HepG2 (cell line): ENCODE data around the gene SMOC1. TPM values are rescaled to one million over a fixed set of nuclear protein-coding genes. Genes with fewer than 3 reads are reported as not detected.

ENCODE experiments used
- ATAC-seq: fragments of 200-7000 bp; cut with Tn5 transposase; 3 replicates; pipeline ENCODE4 v1.9.1; 2020; ENCODE audit warnings: mild to moderate bottlenecking, moderate library complexity
- BruUV-seq: library from RNA; stranded (reverse); fragments of 400-500 nt; replicated peaks from 2 replicates; lab custom pipeline; 2021; lab: Mats Ljungman, UMichigan
- CTCF ChIA-PET: fragments of 300-600 bp; formaldehyde crosslinking; extraction: SDS; loops from one replicate; lab custom pipeline; 2021; ENCODE audit warnings: low total read pairs, inconsistent platforms, low intra/inter-chr PET ratio; lab: Yijun Ruan, JAX
- POLR2A ChIA-PET: fragments of 350-600 bp; sonication (Branson Sonifier 250); formaldehyde crosslinking; loops from one replicate; lab custom pipeline; 2020; ENCODE audit warnings: antibody characterized with exemption, inconsistent platforms; lab: Yijun Ruan, JAX
- DNase-seq: peaks from one replicate; pipeline ENCODE4 v3.0.0-alpha.2; 2015; ENCODE audit warnings: low spot score
- FAIRE-seq: peaks from 3 replicates; lab custom pipeline; 2011; peaks lifted over from hg19 to GRCh38; lab: Jason Lieb, UNC
- H2AFZ ChIP-seq: one replicate; pipeline ENCODE4 v1.6.1; 2011; ENCODE audit warnings: low read length, inconsistent platforms
- H3K27ac ChIP-seq: fragments of 300-600 bp; 3 replicates; pipeline ENCODE4 v1.8.0; 2011; ENCODE audit warnings: mixed run types, mild to moderate bottlenecking, mixed read lengths, low read length, inconsistent platforms; ENCODE audit not compliant: insufficient read depth; ENCODE audit errors: extremely low read length
- H3K27me3 ChIP-seq, 2 experiments: fragments of 200-600 bp in 1 of 2; 2 replicates in 1 of 2; 3 replicates in 1 of 2; pipeline versions ENCODE4 v1.6.0 to v1.8.0; 2011; ENCODE audit warnings: low read length in 2 of 2, mild to moderate bottlenecking in 2 of 2, moderate library complexity in 2 of 2, inconsistent platforms in 1 of 2; ENCODE audit not compliant: insufficient read depth in 2 of 2, control insufficient read depth in 1 of 2
- H3K36me3 ChIP-seq, 2 experiments: fragments of 200-600 bp in 1 of 2; replicated peaks in 1 of 2; 2 replicates in 1 of 2; 3 replicates in 1 of 2; pipeline versions ENCODE4 v1.5.1 to v1.8.0; 2011; ENCODE audit warnings: low read length in 2 of 2, inconsistent platforms in 1 of 2; ENCODE audit not compliant: insufficient read depth in 2 of 2, control insufficient read depth in 1 of 2
- H3K4me1 ChIP-seq: 2 replicates; pipeline ENCODE4 v1.5.1; 2012; ENCODE audit warnings: low read length, inconsistent platforms; ENCODE audit not compliant: insufficient read depth
- H3K4me2 ChIP-seq: 2 replicates; pipeline ENCODE4 v1.6.0; 2011; ENCODE audit warnings: low read depth, low read length, inconsistent platforms
- H3K4me3 ChIP-seq, 3 experiments: fragments of 200-600 bp in 1 of 3; sonication (generic), shearing (Covaris generic) in 1 of 3; replicated peaks in 1 of 3; 2 replicates each; pipeline ENCODE4 v1.5.1; 2011 to 2016; ENCODE audit warnings: low read length in 3 of 3, inconsistent platforms in 2 of 3, low read depth in 2 of 3, mild to moderate bottlenecking in 2 of 3, control low read depth in 1 of 3, mixed read lengths in 1 of 3; ENCODE audit not compliant: insufficient read depth in 1 of 3
- H3K79me2 ChIP-seq: one replicate; pipeline ENCODE4 v1.6.1; 2011; ENCODE audit warnings: low read length, inconsistent platforms; ENCODE audit not compliant: insufficient read depth
- H3K9ac ChIP-seq: 2 replicates; pipeline ENCODE4 v1.6.0; 2011; ENCODE audit warnings: mild to moderate bottlenecking, low read depth, low read length, inconsistent platforms; ENCODE audit not compliant: insufficient read depth
- H3K9me3 ChIP-seq: 2 replicates; pipeline ENCODE4 v1.5.1; 2012; ENCODE audit warnings: mild to moderate bottlenecking, low read length
- H4K20me1 ChIP-seq: 2 replicates; pipeline ENCODE4 v1.6.0; 2011; ENCODE audit warnings: inconsistent platforms, mild to moderate bottlenecking, low read length, moderate library complexity; ENCODE audit not compliant: insufficient read depth
- ARID2 ChIP-seq: sonication (generic); formaldehyde crosslinking; IDR thresholded peaks from 2 replicates; pipeline ENCODE4 v1.8.1; 2022; ENCODE audit warnings: mild to moderate bottlenecking, missing genetic modification reagents, borderline replicate concordance
- FOXP1 ChIP-seq, 2 experiments: fragments of 450-650 bp in 1 of 2; IDR thresholded peaks; 2 replicates each; pipeline ENCODE4 v1.6.1; 2017 to 2018; ENCODE audit warnings: antibody characterized with exemption in 1 of 2
- KLF13 ChIP-seq: sonication (generic); formaldehyde crosslinking; IDR thresholded peaks from 2 replicates; pipeline ENCODE4 v1.4.0; 2020; ENCODE audit warnings: mild to moderate bottlenecking, missing genetic modification reagents
- MBNL3 ChIP-seq: fragments of 250-450 bp; sonication (Bioruptor Pico); conservative IDR thresholded peaks from 2 replicates; pipeline ENCODE4 v1.8.0; 2022; ENCODE audit warnings: mild to moderate bottlenecking, inconsistent platforms
- SP2 ChIP-seq: sonication (generic); formaldehyde crosslinking; IDR thresholded peaks from 2 replicates; pipeline ENCODE4 v1.5.1; 2020; ENCODE audit warnings: mild to moderate bottlenecking, missing genetic modification reagents
- ZFP62 ChIP-seq: sonication (generic); formaldehyde crosslinking; IDR thresholded peaks from 2 replicates; pipeline ENCODE4 v1.4.0; 2020; ENCODE audit warnings: missing genetic modification reagents
- ZNF10 ChIP-seq: sonication (generic); formaldehyde crosslinking; IDR thresholded peaks from 2 replicates; pipeline ENCODE4 v1.4.0; 2020; ENCODE audit warnings: mild to moderate bottlenecking, low read depth, missing genetic modification reagents, borderline replicate concordance
- ZNF124 ChIP-seq: sonication (generic); formaldehyde crosslinking; IDR thresholded peaks from 2 replicates; pipeline ENCODE4 v1.4.0; 2020; ENCODE audit warnings: missing genetic modification reagents
- ZNF230 ChIP-seq: sonication (generic); formaldehyde crosslinking; IDR thresholded peaks from 2 replicates; pipeline ENCODE4 v1.4.0; 2020; ENCODE audit warnings: mild to moderate bottlenecking, missing genetic modification reagents
- ZNF232 ChIP-seq: sonication (generic); formaldehyde crosslinking; IDR thresholded peaks from 2 replicates; pipeline ENCODE4 v1.4.0; 2020; ENCODE audit warnings: missing genetic modification reagents, borderline replicate concordance
- ZNF75D ChIP-seq: sonication (generic); formaldehyde crosslinking; IDR thresholded peaks from 2 replicates; pipeline ENCODE4 v1.8.1; 2023; ENCODE audit warnings: missing genetic modification reagents, mild to moderate bottlenecking, borderline replicate concordance
- ZNF782 ChIP-seq: sonication (generic); formaldehyde crosslinking; IDR thresholded peaks from 2 replicates; pipeline ENCODE4 v1.4.0; 2020; ENCODE audit warnings: missing genetic modification reagents, mild to moderate bottlenecking, borderline replicate concordance
- WGBS: methylation state at CpG from one replicate; pipeline ENCODE4 v1.1.6; 2017; ENCODE audit warnings: low lambda C conversion rate; 5-methylcytosine and 5-hydroxymethylcytosine counted together
- in situ Hi-C: cut with HindIII; loops from 2 replicates; pipeline ENCODE4 v1.10.0; 2017; ENCODE audit warnings: low pct_unique_long_range_greater_than_20kb; ENCODE audit not compliant: extremely low pct_ligation_motif_present
- intact Hi-C: fragments of 100-400 bp; cut with micrococcal nuclease; formaldehyde crosslinking; loops from one replicate; pipeline ENCODE4 v1.10.0; 2022; ENCODE audit not compliant: unreplicated experiment
- polyA plus RNA-seq, 8 experiments: library from polyadenylated mRNA; depleted of rRNA in 3 of 8; stranded (reverse) in 7 of 8; unstranded in 1 of 8; fragments of >200 nt; fragmentation: Illumina TruSeq in 4 of 8; extraction: Trizol in 4 of 8; gene quantifications; 2 replicates each; pipeline versions ENCODE4 v1.2.1 to v1.2.3, GENCODE V29; 2011 to 2016; ENCODE audit warnings: low read depth in 4 of 8, missing spikeins in 1 of 8, mixed read lengths in 1 of 8; ENCODE audit not compliant: insufficient read depth in 1 of 8
- total RNA-seq, 5 experiments: library from RNA; depleted of rRNA; stranded (reverse); fragments of >200 nt; fragmentation: Illumina TruSeq; extraction: Trizol; gene quantifications; 2 replicates each; pipeline ENCODE4 v1.2.3, GENCODE V29; 2016; ENCODE audit warnings: low read depth in 1 of 5
- TF ChIP-seq, protein P1 (sequence below): sonication (generic); formaldehyde crosslinking; IDR thresholded peaks from 2 replicates; pipeline ENCODE4 v1.4.0; 2020; ENCODE audit warnings: missing genetic modification reagents
- TF ChIP-seq, protein P2 (sequence below): sonication (generic); formaldehyde crosslinking; conservative IDR thresholded peaks from 2 replicates; pipeline ENCODE4 v1.5.0; 2020; ENCODE audit warnings: missing genetic modification reagents
- TF ChIP-seq, protein P3 (sequence below): sonication (generic); formaldehyde crosslinking; IDR thresholded peaks from 2 replicates; pipeline ENCODE4 v1.5.0; 2020; ENCODE audit warnings: mild to moderate bottlenecking, missing genetic modification reagents

The SMOC1 gene
- total and polyA plus RNA-seq, 2 of the 13 experiments (the other 11 are each of a cell fraction or from before 2014, with no cell fraction given): 17.8 to 35.6 TPM

DNA sequence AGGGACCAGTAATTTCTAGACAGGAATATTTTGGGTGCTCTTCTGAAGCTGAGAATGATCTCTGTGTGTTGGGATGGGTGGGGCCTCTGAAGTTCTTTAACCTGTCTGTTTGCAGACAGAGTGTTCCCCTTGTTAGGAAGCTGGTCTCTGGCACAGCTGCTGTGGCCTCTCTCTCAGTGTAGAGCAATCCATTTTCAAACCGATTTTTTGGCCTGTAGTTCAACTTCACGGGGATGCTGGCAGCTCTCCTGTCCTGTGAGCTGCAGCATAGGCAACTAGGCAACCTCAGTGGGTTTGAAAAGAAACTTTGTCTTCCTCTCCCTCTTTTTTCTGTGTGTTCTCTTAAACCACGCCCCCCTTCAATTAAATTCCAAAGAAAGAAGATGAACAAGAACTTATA, 69.1 kb downstream of the SMOC1 start:
- Histone ChIP-seq H3K27ac (no peak overlapping the region), H3K9me3 (peaks cover 19% of the 10 kb centered on the region)
- CTCF ChIA-PET: no interaction called here

More for the DNA sequence above, 69.1 kb downstream of the SMOC1 start:
- no peak for TF ChIP-seq FOXP1 (IDR thresholded peaks at IDR 0.05)
- TF ChIP-seq FOXP1 (CRISPR knock-in tag; IDR thresholded peaks at IDR 0.05): no peak
- no peak for TF ChIP-seq ZFP62 (CRISPR knock-in tag)
- TF ChIP-seq KLF13: no peak
- TF ChIP-seq ZNF124: no peak
- no peak for TF ChIP-seq MBNL3 (CRISPR knock-in tag)
- TF ChIP-seq, protein P1, sequence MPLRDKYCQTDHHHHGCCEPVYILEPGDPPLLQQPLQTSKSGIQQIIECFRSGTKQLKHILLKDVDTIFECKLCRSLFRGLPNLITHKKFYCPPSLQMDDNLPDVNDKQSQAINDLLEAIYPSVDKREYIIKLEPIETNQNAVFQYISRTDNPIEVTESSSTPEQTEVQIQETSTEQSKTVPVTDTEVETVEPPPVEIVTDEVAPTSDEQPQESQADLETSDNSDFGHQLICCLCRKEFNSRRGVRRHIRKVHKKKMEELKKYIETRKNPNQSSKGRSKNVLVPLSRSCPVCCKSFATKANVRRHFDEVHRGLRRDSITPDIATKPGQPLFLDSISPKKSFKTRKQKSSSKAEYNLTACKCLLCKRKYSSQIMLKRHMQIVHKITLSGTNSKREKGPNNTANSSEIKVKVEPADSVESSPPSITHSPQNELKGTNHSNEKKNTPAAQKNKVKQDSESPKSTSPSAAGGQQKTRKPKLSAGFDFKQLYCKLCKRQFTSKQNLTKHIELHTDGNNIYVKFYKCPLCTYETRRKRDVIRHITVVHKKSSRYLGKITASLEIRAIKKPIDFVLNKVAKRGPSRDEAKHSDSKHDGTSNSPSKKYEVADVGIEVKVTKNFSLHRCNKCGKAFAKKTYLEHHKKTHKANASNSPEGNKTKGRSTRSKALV (CRISPR knock-in tag): no peak
- no peak for TF ChIP-seq ARID2 (CRISPR knock-in tag)
- TF ChIP-seq ZNF230 (CRISPR knock-in tag): no peak
- TF ChIP-seq ZNF782 (CRISPR knock-in tag): no peak
- no peak for TF ChIP-seq SP2
- no peak for TF ChIP-seq ZNF75D (CRISPR knock-in tag)
- TF ChIP-seq, protein P2, sequence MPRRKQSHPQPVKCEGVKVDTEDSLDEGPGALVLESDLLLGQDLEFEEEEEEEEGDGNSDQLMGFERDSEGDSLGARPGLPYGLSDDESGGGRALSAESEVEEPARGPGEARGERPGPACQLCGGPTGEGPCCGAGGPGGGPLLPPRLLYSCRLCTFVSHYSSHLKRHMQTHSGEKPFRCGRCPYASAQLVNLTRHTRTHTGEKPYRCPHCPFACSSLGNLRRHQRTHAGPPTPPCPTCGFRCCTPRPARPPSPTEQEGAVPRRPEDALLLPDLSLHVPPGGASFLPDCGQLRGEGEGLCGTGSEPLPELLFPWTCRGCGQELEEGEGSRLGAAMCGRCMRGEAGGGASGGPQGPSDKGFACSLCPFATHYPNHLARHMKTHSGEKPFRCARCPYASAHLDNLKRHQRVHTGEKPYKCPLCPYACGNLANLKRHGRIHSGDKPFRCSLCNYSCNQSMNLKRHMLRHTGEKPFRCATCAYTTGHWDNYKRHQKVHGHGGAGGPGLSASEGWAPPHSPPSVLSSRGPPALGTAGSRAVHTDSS (CRISPR knock-in tag): no peak
- no peak for TF ChIP-seq ZNF10
- TF ChIP-seq, protein P3, sequence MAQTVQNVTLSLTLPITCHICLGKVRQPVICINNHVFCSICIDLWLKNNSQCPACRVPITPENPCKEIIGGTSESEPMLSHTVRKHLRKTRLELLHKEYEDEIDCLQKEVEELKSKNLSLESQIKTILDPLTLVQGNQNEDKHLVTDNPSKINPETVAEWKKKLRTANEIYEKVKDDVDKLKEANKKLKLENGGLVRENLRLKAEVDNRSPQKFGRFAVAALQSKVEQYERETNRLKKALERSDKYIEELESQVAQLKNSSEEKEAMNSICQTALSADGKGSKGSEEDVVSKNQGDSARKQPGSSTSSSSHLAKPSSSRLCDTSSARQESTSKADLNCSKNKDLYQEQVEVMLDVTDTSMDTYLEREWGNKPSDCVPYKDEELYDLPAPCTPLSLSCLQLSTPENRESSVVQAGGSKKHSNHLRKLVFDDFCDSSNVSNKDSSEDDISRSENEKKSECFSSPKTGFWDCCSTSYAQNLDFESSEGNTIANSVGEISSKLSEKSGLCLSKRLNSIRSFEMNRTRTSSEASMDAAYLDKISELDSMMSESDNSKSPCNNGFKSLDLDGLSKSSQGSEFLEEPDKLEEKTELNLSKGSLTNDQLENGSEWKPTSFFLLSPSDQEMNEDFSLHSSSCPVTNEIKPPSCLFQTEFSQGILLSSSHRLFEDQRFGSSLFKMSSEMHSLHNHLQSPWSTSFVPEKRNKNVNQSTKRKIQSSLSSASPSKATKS (CRISPR knock-in tag): no peak
- no peak for TF ChIP-seq ZNF232
- H3K9ac ChIP-seq: no peak overlapping the region
- peaks cover 8 to 16% of the 10 kb centered on the region in 2 experiments; a peak in 4 of 5 replicates for H3K36me3 ChIP-seq
- BruUV-seq: no TSS peak
- peaks cover 29% of the 10 kb centered on the region for H3K4me1 ChIP-seq
- H4K20me1 ChIP-seq: no peaks in the 10 kb centered on the region
- H3K27me3 ChIP-seq: no peaks in the 10 kb centered on the region
- WGBS: 72% methylated on average over 3 of the region's 3 CpGs
- no peak overlapping the region for H3K4me3 ChIP-seq
- no peak overlapping the region for H2AFZ ChIP-seq
- intact Hi-C loops: no loop called here
- in situ Hi-C loops: no loop called here
- peaks cover 19% of the 10 kb centered on the region for H3K79me2 ChIP-seq
- no peak overlapping the region for H3K4me2 ChIP-seq
- ATAC-seq (no peak), DNase-seq (no peak), FAIRE-seq (no peak)
- POLR2A ChIA-PET: interaction anchor here (1.1 kb wide), 1 partner anchor 69 kb away, joined by 3 read pairs; no protein-coding TSS in a partner anchor
